Measurements from ENCODE around the gene CELF6.
"Not testable (repeated sequence)": the region's sequence is repeated elsewhere in the genome, so short reads cannot be mapped to it uniquely, and the experiment has no call there.

The CELF6 gene

DNA sequence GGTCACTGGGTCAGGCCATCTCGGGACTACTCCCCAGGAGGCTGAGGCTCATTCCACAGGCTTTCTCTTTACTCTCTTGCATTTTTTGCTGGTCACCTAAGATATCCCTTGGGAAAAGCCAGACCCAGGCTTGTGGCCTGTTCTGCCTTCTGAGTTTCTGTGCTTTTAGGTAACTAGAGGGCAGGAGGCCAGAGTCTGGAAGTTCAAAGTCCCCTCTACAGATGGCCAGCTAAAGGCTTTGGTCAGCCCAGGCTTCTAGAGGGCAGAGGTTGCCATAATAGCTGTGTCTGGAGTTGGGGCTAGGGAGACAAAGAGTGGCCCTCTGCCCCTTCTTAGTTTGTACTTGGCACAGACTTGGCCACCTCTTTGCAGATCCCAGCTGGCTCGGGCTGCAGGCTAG, 39.2 kb downstream of the CELF6 start:
- no peak overlapping the region for H3K4me3 ChIP-seq (replicated peaks; ENCODE audit: insufficient read depth, low read length)
- H3K27me3 ChIP-seq (ENCODE audit: insufficient read depth, poor library complexity, severe bottlenecking), result no peaks in the 10 kb centered on the region
- no peak overlapping the region for H3K27ac ChIP-seq (replicated peaks)
- TF ChIP-seq GABPA (IDR thresholded peaks at IDR 0.05; ENCODE audit: low read depth) (no peak), POLR2AphosphoS5 (IDR thresholded peaks at IDR 0.05; ENCODE audit: low read depth) (no peak), SPI1 (IDR thresholded peaks at IDR 0.05; ENCODE audit: borderline replicate concordance, low read depth) (no peak)
- TF ChIP-seq, protein P1, sequence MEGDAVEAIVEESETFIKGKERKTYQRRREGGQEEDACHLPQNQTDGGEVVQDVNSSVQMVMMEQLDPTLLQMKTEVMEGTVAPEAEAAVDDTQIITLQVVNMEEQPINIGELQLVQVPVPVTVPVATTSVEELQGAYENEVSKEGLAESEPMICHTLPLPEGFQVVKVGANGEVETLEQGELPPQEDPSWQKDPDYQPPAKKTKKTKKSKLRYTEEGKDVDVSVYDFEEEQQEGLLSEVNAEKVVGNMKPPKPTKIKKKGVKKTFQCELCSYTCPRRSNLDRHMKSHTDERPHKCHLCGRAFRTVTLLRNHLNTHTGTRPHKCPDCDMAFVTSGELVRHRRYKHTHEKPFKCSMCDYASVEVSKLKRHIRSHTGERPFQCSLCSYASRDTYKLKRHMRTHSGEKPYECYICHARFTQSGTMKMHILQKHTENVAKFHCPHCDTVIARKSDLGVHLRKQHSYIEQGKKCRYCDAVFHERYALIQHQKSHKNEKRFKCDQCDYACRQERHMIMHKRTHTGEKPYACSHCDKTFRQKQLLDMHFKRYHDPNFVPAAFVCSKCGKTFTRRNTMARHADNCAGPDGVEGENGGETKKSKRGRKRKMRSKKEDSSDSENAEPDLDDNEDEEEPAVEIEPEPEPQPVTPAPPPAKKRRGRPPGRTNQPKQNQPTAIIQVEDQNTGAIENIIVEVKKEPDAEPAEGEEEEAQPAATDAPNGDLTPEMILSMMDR (IDR thresholded peaks at IDR 0.05; ENCODE audit: insufficient read depth, low read length), result no peak
- TF ChIP-seq, protein P2, sequence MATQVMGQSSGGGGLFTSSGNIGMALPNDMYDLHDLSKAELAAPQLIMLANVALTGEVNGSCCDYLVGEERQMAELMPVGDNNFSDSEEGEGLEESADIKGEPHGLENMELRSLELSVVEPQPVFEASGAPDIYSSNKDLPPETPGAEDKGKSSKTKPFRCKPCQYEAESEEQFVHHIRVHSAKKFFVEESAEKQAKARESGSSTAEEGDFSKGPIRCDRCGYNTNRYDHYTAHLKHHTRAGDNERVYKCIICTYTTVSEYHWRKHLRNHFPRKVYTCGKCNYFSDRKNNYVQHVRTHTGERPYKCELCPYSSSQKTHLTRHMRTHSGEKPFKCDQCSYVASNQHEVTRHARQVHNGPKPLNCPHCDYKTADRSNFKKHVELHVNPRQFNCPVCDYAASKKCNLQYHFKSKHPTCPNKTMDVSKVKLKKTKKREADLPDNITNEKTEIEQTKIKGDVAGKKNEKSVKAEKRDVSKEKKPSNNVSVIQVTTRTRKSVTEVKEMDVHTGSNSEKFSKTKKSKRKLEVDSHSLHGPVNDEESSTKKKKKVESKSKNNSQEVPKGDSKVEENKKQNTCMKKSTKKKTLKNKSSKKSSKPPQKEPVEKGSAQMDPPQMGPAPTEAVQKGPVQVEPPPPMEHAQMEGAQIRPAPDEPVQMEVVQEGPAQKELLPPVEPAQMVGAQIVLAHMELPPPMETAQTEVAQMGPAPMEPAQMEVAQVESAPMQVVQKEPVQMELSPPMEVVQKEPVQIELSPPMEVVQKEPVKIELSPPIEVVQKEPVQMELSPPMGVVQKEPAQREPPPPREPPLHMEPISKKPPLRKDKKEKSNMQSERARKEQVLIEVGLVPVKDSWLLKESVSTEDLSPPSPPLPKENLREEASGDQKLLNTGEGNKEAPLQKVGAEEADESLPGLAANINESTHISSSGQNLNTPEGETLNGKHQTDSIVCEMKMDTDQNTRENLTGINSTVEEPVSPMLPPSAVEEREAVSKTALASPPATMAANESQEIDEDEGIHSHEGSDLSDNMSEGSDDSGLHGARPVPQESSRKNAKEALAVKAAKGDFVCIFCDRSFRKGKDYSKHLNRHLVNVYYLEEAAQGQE (IDR thresholded peaks at IDR 0.05; ENCODE audit: insufficient replicate concordance, low read depth), result no peak
- DNase-seq (ENCODE audit: low read depth in 1 of 2, low spot score in 1 of 2), result no peak

DNA sequence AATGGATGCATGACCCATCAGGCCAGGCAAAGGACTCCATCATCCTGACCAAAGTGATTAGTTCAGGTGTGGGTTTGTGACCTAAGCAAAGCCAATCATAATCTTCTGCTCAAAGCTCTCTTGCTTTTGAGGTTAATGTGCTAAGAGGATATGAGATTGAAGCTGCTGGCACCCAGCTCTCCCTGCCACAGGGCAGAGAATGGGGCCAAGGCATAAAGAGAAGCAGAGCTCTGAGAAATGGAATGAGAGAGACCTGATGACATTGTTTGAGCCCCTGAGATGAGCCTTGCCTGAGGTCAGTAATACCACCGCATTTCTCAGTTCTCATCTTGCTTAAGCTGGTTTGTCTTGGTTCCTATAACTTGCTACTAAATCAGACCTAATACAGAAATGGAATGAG, 41.2 kb downstream of the CELF6 start:
- no peak overlapping the region for H3K27ac ChIP-seq (replicated peaks)
- H3K27me3 ChIP-seq (ENCODE audit: insufficient read depth, poor library complexity, severe bottlenecking), result no peaks in the 10 kb centered on the region
- TF ChIP-seq, protein P1 (IDR thresholded peaks at IDR 0.05; ENCODE audit: insufficient read depth, low read length), result no peak
- TF ChIP-seq SPI1 (IDR thresholded peaks at IDR 0.05; ENCODE audit: borderline replicate concordance, low read depth) (no peak), POLR2AphosphoS5 (IDR thresholded peaks at IDR 0.05; ENCODE audit: low read depth) (no peak), GABPA (IDR thresholded peaks at IDR 0.05; ENCODE audit: low read depth) (no peak)
- TF ChIP-seq, protein P2 (IDR thresholded peaks at IDR 0.05; ENCODE audit: insufficient replicate concordance, low read depth), result no peak
- no peak for DNase-seq (ENCODE audit: low read depth in 1 of 2, low spot score in 1 of 2)
- no peak overlapping the region for H3K4me3 ChIP-seq (replicated peaks; ENCODE audit: insufficient read depth, low read length)

DNA sequence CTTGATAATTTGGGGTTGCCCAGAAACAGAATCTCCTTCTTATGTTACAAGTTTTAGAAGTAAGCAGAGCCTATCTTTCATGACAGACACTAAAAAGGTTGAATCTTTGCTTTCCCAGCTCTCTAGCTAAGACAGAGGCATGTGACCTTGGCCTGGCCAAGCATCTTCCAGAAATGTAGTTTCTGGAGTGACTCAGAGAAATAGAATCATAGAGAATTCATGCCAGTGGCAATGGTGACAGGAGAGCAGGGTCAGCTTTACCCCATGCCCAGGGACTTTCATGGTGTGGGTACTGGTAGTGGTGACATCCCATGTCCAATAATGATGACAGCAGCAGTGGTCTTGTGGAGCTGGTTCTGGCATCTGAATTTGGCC, 43.6 kb downstream of the CELF6 start:
- no peak for TF ChIP-seq POLR2AphosphoS5 (IDR thresholded peaks at IDR 0.05; ENCODE audit: low read depth)
- no peak for TF ChIP-seq SPI1 (IDR thresholded peaks at IDR 0.05; ENCODE audit: borderline replicate concordance, low read depth)
- no peak overlapping the region for H3K4me3 ChIP-seq (replicated peaks; ENCODE audit: insufficient read depth, low read length)
- H3K27ac ChIP-seq (replicated peaks), result no peak overlapping the region
- no peaks in the 10 kb centered on the region for H3K27me3 ChIP-seq (ENCODE audit: insufficient read depth, poor library complexity, severe bottlenecking)
- DNase-seq (ENCODE audit: low read depth in 1 of 2, low spot score in 1 of 2), result no peak

DNA sequence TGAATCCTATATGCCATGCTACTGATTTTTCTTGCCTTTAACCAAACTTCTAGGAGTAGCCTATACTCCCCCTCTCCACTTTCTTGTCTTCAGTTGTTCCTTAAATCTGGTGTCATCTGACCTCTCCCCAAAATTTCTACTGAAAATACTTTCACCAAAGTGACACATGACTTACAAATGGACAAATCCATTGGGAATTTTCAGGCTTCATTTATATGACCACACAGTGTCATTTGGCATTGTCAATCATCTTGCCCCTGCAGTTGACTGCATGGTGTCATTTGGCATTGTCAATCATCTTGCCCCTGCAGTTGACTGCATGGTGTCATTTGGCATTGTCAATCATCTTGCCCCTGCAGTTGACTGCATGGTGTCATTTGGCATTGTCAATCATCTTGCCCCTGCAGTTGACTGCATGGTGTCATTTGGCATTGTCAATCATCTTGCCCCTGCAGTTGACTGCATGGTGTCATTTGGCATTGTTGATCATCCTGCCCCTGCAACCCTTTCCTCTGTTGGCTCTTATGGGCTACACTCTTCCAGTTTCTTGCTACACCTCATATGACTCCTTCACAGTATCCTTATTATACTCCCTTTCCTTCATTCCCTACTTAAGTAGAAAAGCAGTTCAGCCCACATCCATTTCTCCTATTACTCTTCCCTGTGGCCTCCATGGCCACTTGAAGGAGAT, 44.2 kb downstream of the CELF6 start:
- DNase-seq (ENCODE audit: low read depth in 1 of 2, low spot score in 1 of 2); H3K27ac ChIP-seq (replicated peaks); H3K27me3 ChIP-seq (ENCODE audit: insufficient read depth, poor library complexity, severe bottlenecking); H3K4me3 ChIP-seq (replicated peaks; ENCODE audit: insufficient read depth, low read length): not testable (repeated sequence)

DNA sequence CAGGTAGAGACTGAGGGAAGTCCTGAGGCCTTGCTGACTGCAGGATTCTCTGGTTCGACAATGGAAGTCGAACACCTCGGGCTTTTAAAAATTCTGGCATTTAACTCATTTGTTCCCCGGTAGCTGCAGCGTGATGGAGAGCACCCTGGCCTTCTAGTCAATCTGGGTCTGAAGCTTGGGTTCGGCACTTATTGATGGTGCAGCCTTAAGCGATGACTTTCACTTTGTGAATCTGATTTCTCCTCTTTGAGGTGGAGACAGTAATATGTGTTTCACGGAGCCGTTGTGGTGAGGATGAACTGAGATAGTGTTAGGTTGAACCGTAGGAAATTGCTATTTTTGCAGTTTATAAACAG, 47.0 kb downstream of the CELF6 start:
- peak overlapping the region; percentile 14 for H3K27ac ChIP-seq (replicated peaks)

More for the DNA sequence above, 47.0 kb downstream of the CELF6 start:
- Histone ChIP-seq H3K4me3 (replicated peaks; ENCODE audit: insufficient read depth, low read length) (peak overlapping the region; percentile 94), H3K27me3 (ENCODE audit: insufficient read depth, poor library complexity, severe bottlenecking) (no peaks in the 10 kb centered on the region)
- no peak for DNase-seq (ENCODE audit: low read depth in 1 of 2, low spot score in 1 of 2)
- TF ChIP-seq GABPA (IDR thresholded peaks at IDR 0.05; ENCODE audit: low read depth) (no peak), SPI1 (IDR thresholded peaks at IDR 0.05; ENCODE audit: borderline replicate concordance, low read depth) (no peak), POLR2AphosphoS5 (IDR thresholded peaks at IDR 0.05; ENCODE audit: low read depth) (no peak)
- TF ChIP-seq, protein P2 (IDR thresholded peaks at IDR 0.05; ENCODE audit: insufficient replicate concordance, low read depth), result no peak
- TF ChIP-seq, protein P1 (IDR thresholded peaks at IDR 0.05; ENCODE audit: insufficient read depth, low read length), result no peak
